B cell (primary cell): Measurements from ENCODE around the gene TSN. TPM values are rescaled to one million over a fixed set of nuclear protein-coding genes. Genes with fewer than 3 reads are reported as not detected.
A peak's percentile ranks its signal among the peaks of the same experiment; 100 is the strongest.
"Not testable (repeated sequence)": the region's sequence is repeated elsewhere in the genome, so short reads cannot be mapped to it uniquely, and the experiment has no call there.

ENCODE experiments used
- ATAC-seq: fragments of 200-7000 bp; cut with Tn5 transposase; one replicate; pipeline ENCODE4 v1.10.0; 2021; ENCODE audit warnings: low read depth, mild to moderate bottlenecking, moderate number of reproducible peaks, moderate library complexity
- CTCF ChIA-PET: fragments of 350-600 bp; sonication (Branson Sonifier 250); formaldehyde crosslinking; loops from one replicate; lab custom pipeline; 2021; ENCODE audit warnings: antibody characterized with exemption, inconsistent platforms; lab: Charles Lee
- POLR2A ChIA-PET: fragments of 350-600 bp; sonication (Branson Sonifier 250); formaldehyde crosslinking; loops from one replicate; lab custom pipeline; 2021; ENCODE audit warnings: antibody characterized with exemption; lab: Charles Lee
- DNase-seq: peaks from one replicate; pipeline ENCODE4 v3.0.0; 2013
- H2AFZ ChIP-seq: 2 replicates; pipeline ENCODE4 v1.6.1; 2012; ENCODE audit warnings: mild to moderate bottlenecking, low read depth, low read length; ENCODE audit not compliant: insufficient read depth, poor library complexity, severe bottlenecking
- H3K27ac ChIP-seq, 2 donors: 1 replicate in 1 of 2; 2 replicates in 1 of 2; pipeline ENCODE4 v1.5.1; 2012 to 2013; ENCODE audit warnings: low read length in 2 of 2, mild to moderate bottlenecking in 2 of 2, moderate library complexity in 1 of 2
- H3K27me3 ChIP-seq, 4 experiments: fragments of 200-600 bp in 1 of 4; sonication (generic) in 1 of 4; replicated peaks in 1 of 4; 1 replicate in 2 of 4; 2 replicates in 2 of 4; pipeline versions ENCODE4 v1.6.1 to v1.7.0; 2013 to 2016; ENCODE audit warnings: low read length in 3 of 4, mild to moderate bottlenecking in 2 of 4, mixed read lengths in 1 of 4, moderate library complexity in 1 of 4; ENCODE audit not compliant: insufficient read depth in 4 of 4, control insufficient read depth in 3 of 4; ENCODE audit errors: control extremely low read depth in 1 of 4
- H3K36me3 ChIP-seq, 2 experiments: replicated peaks in 1 of 2; 1 replicate in 1 of 2; 2 replicates in 1 of 2; pipeline versions ENCODE4 v1.6.1 to v1.7.1; 2013; ENCODE audit warnings: low read length in 1 of 2; ENCODE audit not compliant: insufficient read depth in 2 of 2, control insufficient read depth in 1 of 2; ENCODE audit errors: control extremely low read depth in 1 of 2, extremely low read depth in 1 of 2
- H3K4me1 ChIP-seq, 2 donors: fragments of 200-600 bp in 1 of 2; sonication (generic) in 1 of 2; 1 replicate in 1 of 2; 2 replicates in 1 of 2; pipeline versions ENCODE4 v1.5.1 to v1.6.1; 2013 to 2017; ENCODE audit warnings: low read length in 2 of 2; ENCODE audit not compliant: control insufficient read depth in 2 of 2, insufficient read depth in 2 of 2
- H3K4me2 ChIP-seq: replicated peaks from 2 replicates; pipeline ENCODE3; 2012; ENCODE audit warnings: mild to moderate bottlenecking, low read depth, low read length; ENCODE audit not compliant: poor library complexity, severe bottlenecking
- H3K4me3 ChIP-seq, 5 experiments: fragments of 200-600 bp in 1 of 5; sonication (generic) in 1 of 5; 1 replicate in 3 of 5; 2 replicates in 2 of 5; pipeline versions ENCODE4 v1.5.1 to v1.7.0; 2011 to 2016; ENCODE audit warnings: low read length in 4 of 5, mild to moderate bottlenecking in 4 of 5, low read depth in 2 of 5, control low read depth in 1 of 5, moderate library complexity in 1 of 5; ENCODE audit not compliant: insufficient read depth in 1 of 5; ENCODE audit errors: control extremely low read depth in 1 of 5, extremely low read depth in 1 of 5
- H3K79me2 ChIP-seq: fragments of 200-600 bp; sonication (generic); one replicate; pipeline ENCODE4 v1.6.0; 2016; ENCODE audit warnings: low read length; ENCODE audit not compliant: control insufficient read depth, insufficient read depth
- H3K9ac ChIP-seq: fragments of 200-600 bp; sonication (generic); 2 replicates; pipeline ENCODE4 v1.6.1; 2017; ENCODE audit warnings: mild to moderate bottlenecking, low read length, moderate library complexity
- H3K9me3 ChIP-seq, 3 donors: one replicate each; pipeline versions ENCODE4 v1.6.1 to v1.7.1; 2013; ENCODE audit warnings: low read length in 2 of 3; ENCODE audit not compliant: control insufficient read depth in 2 of 3, insufficient read depth in 1 of 3; ENCODE audit errors: control extremely low read depth in 1 of 3
- H4K20me1 ChIP-seq: 2 replicates; pipeline ENCODE4 v1.6.0; 2012; ENCODE audit warnings: mild to moderate bottlenecking, low read length; ENCODE audit not compliant: insufficient read depth, control insufficient read depth, poor library complexity, severe bottlenecking
- H3K27ac Mint-ChIP-seq: one replicate; pipeline ENCODE4 v1.8.0; 2021; ENCODE audit warnings: mixed read lengths
- H3K27me3 Mint-ChIP-seq: one replicate; pipeline ENCODE4 v1.8.0; 2021; ENCODE audit warnings: mixed read lengths
- H3K4me1 Mint-ChIP-seq: one replicate; pipeline ENCODE4 v1.8.0; 2021; ENCODE audit warnings: mixed read lengths
- H3K4me3 Mint-ChIP-seq: one replicate; pipeline ENCODE4 v1.8.0; 2021; ENCODE audit warnings: mixed read lengths
- H3K9me3 Mint-ChIP-seq: one replicate; pipeline ENCODE4 v1.8.0; 2022; ENCODE audit warnings: mixed read lengths; ENCODE audit not compliant: insufficient read depth
- CTCF ChIP-seq: fragments of 200-600 bp; IDR thresholded peaks from one replicate; pipeline ENCODE4 v1.8.0; 2022; ENCODE audit warnings: antibody characterized with exemption, mild to moderate bottlenecking
- EZH2 ChIP-seq: IDR thresholded peaks from 2 replicates; pipeline ENCODE4 v1.6.1; 2012; ENCODE audit warnings: borderline replicate concordance, low read depth, mild to moderate bottlenecking, moderate library complexity, low read length; ENCODE audit not compliant: insufficient read depth, poor library complexity, severe bottlenecking
- WGBS: methylation state at CpG from one replicate; pipeline ENCODE4 v1.1.5; 2013; ENCODE audit warnings: missing lambda C conversion rate; ENCODE audit not compliant: insufficient coverage; 5-methylcytosine and 5-hydroxymethylcytosine counted together
- intact Hi-C: fragments of 100-400 bp; cut with micrococcal nuclease; formaldehyde crosslinking; loops from one replicate; pipeline ENCODE4 v1.10.0; 2022
- polyA plus RNA-seq: library from polyadenylated mRNA; depleted of rRNA; stranded (reverse); fragments of >200 nt; gene quantifications from 2 replicates; pipeline ENCODE4 v1.2.3, GENCODE V29; 2012
- total RNA-seq, 2 donors: library from RNA; stranded (reverse); fragments of 120-200 nt in 1 of 2; gene quantifications; 1 replicate in 1 of 2; 2 replicates in 1 of 2; pipeline versions ENCODE4 v1.2.3 to v1.2.4, GENCODE V29; 2013 to 2022

TSN gene
- total and polyA plus RNA-seq, 2 donors (not counting 1 experiment from before 2014, with no cell fraction given) = 10.8 to 43.4 TPM

GRCh38 chr2:121816797-121817196, 61.3 kb downstream of the TSN start:
- Histone ChIP-seq H2AFZ (no peak overlapping the region), H3K4me2 (no peak overlapping the region), H4K20me1 (no peaks in the 10 kb centered on the region), H3K9me3 (peaks cover 0 to 7% (median 0%) of the 10 kb centered on the region in 3 donors), H3K9ac (no peak overlapping the region), H3K36me3 (no peaks in the 10 kb centered on the region), H3K4me1 (peaks cover 13 to 14% of the 10 kb centered on the region in 2 donors), H3K4me3 (no peak overlapping the region), H3K27me3 (no peaks in the 10 kb centered on the region), H3K79me2 (no peaks in the 10 kb centered on the region), H3K27ac (no peak overlapping the region)
- ATAC-seq = no peak
- CTCF ChIA-PET = no interaction called here
- WGBS = 30% methylated on average over 6 of the region's 7 CpGs
- peak; percentile 18 for DNase-seq
- Mint-ChIP-seq H3K4me1 (peaks cover 16% of the 10 kb centered on the region), H3K27ac (no peak overlapping the region), H3K4me3 (no peak overlapping the region), H3K27me3 (peaks cover 7% of the 10 kb centered on the region), H3K9me3 (no peaks in the 10 kb centered on the region)
- intact Hi-C loops = no loop called here
- TF ChIP-seq CTCF (no peak), EZH2 (no peak)
- POLR2A ChIA-PET = no interaction called here

DNA sequence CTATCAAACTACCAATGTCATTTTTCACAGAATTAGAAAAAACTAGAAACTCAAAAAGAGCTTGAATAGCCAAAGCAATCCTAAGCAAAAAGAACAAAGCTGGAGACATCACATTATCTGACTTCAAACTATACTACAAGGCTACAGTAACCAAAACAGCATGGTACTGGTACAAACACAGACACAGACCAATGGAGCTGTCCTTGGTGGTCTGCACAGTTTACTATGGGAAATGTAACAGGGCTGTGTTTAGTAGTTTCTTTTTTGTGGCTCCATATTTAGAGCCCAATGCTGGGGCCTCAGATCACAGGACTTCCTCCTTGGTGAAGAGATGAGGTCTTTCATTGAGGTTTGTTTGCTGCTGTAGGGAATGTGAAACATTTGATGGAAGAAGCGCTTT, 61.9 kb downstream of the TSN start:
- ATAC-seq = not testable (repeated sequence)

More for the DNA sequence above, 61.9 kb downstream of the TSN start:
- POLR2A ChIA-PET, H3K27ac Mint-ChIP-seq, H3K9me3 ChIP-seq, H3K79me2 ChIP-seq, H3K4me2 ChIP-seq, CTCF ChIA-PET, H2AFZ ChIP-seq, intact Hi-C loops, H4K20me1 ChIP-seq, H3K9ac ChIP-seq, DNase-seq, H3K4me3 Mint-ChIP-seq, H3K36me3 ChIP-seq, H3K27ac ChIP-seq, H3K9me3 Mint-ChIP-seq, H3K4me3 ChIP-seq, H3K27me3 Mint-ChIP-seq, H3K27me3 ChIP-seq: not testable (repeated sequence)
- peaks cover 16% of the 10 kb centered on the region for H3K4me1 Mint-ChIP-seq
- 100% methylated on average over 1 of the region's 1 CpG for WGBS
- peaks cover 13 to 14% of the 10 kb centered on the region in 2 donors for H3K4me1 ChIP-seq

Other genes starting within 250 kb of the TSN start
- not detected in 2 replicates for gene RNU4ATAC, start 224.8 kb upstream of the TSN start, total RNA-seq
- not detected in 2 replicates for gene RNU4ATAC, start 224.8 kb upstream of the TSN start, polyA plus RNA-seq
- 88.0 and 93.1 TPM in 2 replicates for gene CLASP1, start 106.2 kb upstream of the TSN start, total RNA-seq
- 8.7 and 11.3 TPM in 2 replicates for gene CLASP1, start 106.2 kb upstream of the TSN start, polyA plus RNA-seq
- 55.3 and 56.3 TPM in 2 replicates for gene NIFK, start 18.8 kb upstream of the TSN start, total RNA-seq
- 9.2 and 10.1 TPM in 2 replicates for gene NIFK, start 18.8 kb upstream of the TSN start, polyA plus RNA-seq